ENCODE data around the gene FMO3.

GRCh38 chr1:171128463-171128862, 37.8 kb downstream of the FMO3 start:
- TF ChIP-seq EZH2phosphoT487 (IDR thresholded peaks at IDR 0.05; ENCODE audit: borderline replicate concordance, low read length) (no peak), CTCF (IDR thresholded peaks at IDR 0.05; ENCODE audit: low read depth, low read length, poor library complexity, severe bottlenecking) (no peak)
